Inflammatory macrophage treated with lipopolysaccharide for 4 hours (primary cell): ENCODE data around the gene PRR19.
A peak's percentile ranks its signal among the peaks of the same experiment; 100 is the strongest.

ENCODE experiments used
- DNase-seq: peaks from one replicate; pipeline ENCODE4 v3.0.0-alpha.2; 2020

The PRR19 gene

GRCh38 chr19:42271861-42272534, 29.9 kb upstream of the PRR19 start:
- DNase-seq, result no peak

GRCh38 chr19:42272535-42272897, 29.4 kb upstream of the PRR19 start:
- DNase-seq, result no peak

GRCh38 chr19:42272989-42273406, 28.9 kb upstream of the PRR19 start:
- DNase-seq, result no peak

- no peak for DNase-seq
Observed at GRCh38 chr19:42273407-42274064, 28.4 kb upstream of the PRR19 start.

- DNase-seq, result no peak
Observed at GRCh38 chr19:42274065-42274682, 27.8 kb upstream of the PRR19 start.

GRCh38 chr19:42275103-42275502, 26.8 kb upstream of the PRR19 start:
- DNase-seq, result no peak

GRCh38 chr19:42275517-42275916, 26.4 kb upstream of the PRR19 start:
- DNase-seq, result no peak

GRCh38 chr19:42276284-42276683, 25.6 kb upstream of the PRR19 start:
- DNase-seq, result no peak

- DNase-seq, result no peak
Observed at GRCh38 chr19:42276821-42277220, 25.1 kb upstream of the PRR19 start.

- DNase-seq, result no peak
Observed at GRCh38 chr19:42277821-42278451, 24.0 kb upstream of the PRR19 start.

GRCh38 chr19:42278452-42279154, 23.3 kb upstream of the PRR19 start:
- no peak for DNase-seq

GRCh38 chr19:42279155-42279901, 22.6 kb upstream of the PRR19 start:
- no peak for DNase-seq

GRCh38 chr19:42279902-42280814, 21.8 kb upstream of the PRR19 start:
- DNase-seq, result peak; percentile 72

GRCh38 chr19:42280815-42281145, 21.2 kb upstream of the PRR19 start:
- no peak for DNase-seq

GRCh38 chr19:42281146-42281826, 20.6 kb upstream of the PRR19 start:
- no peak for DNase-seq

- DNase-seq, result peak; percentile 27
Observed at GRCh38 chr19:42281827-42282762, 19.8 kb upstream of the PRR19 start.

- no peak for DNase-seq
Observed at GRCh38 chr19:42282819-42283187, 19.1 kb upstream of the PRR19 start.

GRCh38 chr19:42283188-42284065, 18.5 kb upstream of the PRR19 start:
- DNase-seq, result peak; percentile 95

GRCh38 chr19:42284066-42284501, 17.8 kb upstream of the PRR19 start:
- peak; percentile 80 for DNase-seq
